HG02642 (cell line): ENCODE results near the gene GAB3.

Experiments used
- ATAC-seq: cut with Tn5 transposase; IDR thresholded peaks from one replicate; pipeline ENCODE4 v1.9.1; 2021; ENCODE audit warnings: mild to moderate bottlenecking; ENCODE audit not compliant: unreplicated experiment, poor library complexity

The GAB3 gene

GRCh38 chrX:154750301-154751202, at the start of gene GAB3:
TSS of gene GAB3 (minus strand) at chrX:154751077. CDS start at chrX:154751025, 52 bp downstream.
- peak; percentile 78 for ATAC-seq

- no peak for ATAC-seq
Observed at GRCh38 chrX:154799556-154800348, 48.9 kb upstream of the GAB3 start.

GRCh38 chrX:154797006-154797405, 46.1 kb upstream of the GAB3 start:
- ATAC-seq = no peak

- no peak for ATAC-seq
Observed at GRCh38 chrX:154795016-154795415, 44.1 kb upstream of the GAB3 start.

GRCh38 chrX:154793084-154793795, 42.4 kb upstream of the GAB3 start:
- ATAC-seq = no peak

- no peak for ATAC-seq
Observed at GRCh38 chrX:154791939-154792338, 41.1 kb upstream of the GAB3 start.

- ATAC-seq = no peak
Observed at GRCh38 chrX:154791467-154791866, 40.6 kb upstream of the GAB3 start.

- ATAC-seq = no peak
Observed at GRCh38 chrX:154785716-154786115, 34.8 kb upstream of the GAB3 start.

GRCh38 chrX:154784149-154784995, 33.5 kb upstream of the GAB3 start:
- no peak for ATAC-seq

- no peak for ATAC-seq
Observed at GRCh38 chrX:154780968-154781367, 30.1 kb upstream of the GAB3 start.

GRCh38 chrX:154779261-154779660, 28.4 kb upstream of the GAB3 start:
- no peak for ATAC-seq

- no peak for ATAC-seq
Observed at GRCh38 chrX:154776753-154777152, 25.9 kb upstream of the GAB3 start.

GRCh38 chrX:154775419-154776349, 24.8 kb upstream of the GAB3 start:
- no peak for ATAC-seq

- ATAC-seq = no peak
Observed at GRCh38 chrX:154774622-154775021, 23.7 kb upstream of the GAB3 start.

- peak; percentile 90 for ATAC-seq
Observed at GRCh38 chrX:154762537-154763296, 11.8 kb upstream of the GAB3 start, which contains the start of gene DKC1. TSS of gene DKC1 (plus strand) at chrX:154762864. CDS start at chrX:154762966, 102 bp downstream.

- ATAC-seq = no peak
Observed at GRCh38 chrX:154761977-154762536, 11.2 kb upstream of the GAB3 start.

- ATAC-seq = no peak
Observed at GRCh38 chrX:154758696-154759095, 7.8 kb upstream of the GAB3 start.
